GM23248 (cell line): ENCODE measurements around the gene CFAP74. TPM values are rescaled to one million over a fixed set of nuclear protein-coding genes. Genes with fewer than 3 reads are reported as not detected.

Experiments
- DNase-seq: peaks from one replicate; pipeline ENCODE4 v3.0.0-alpha.2; 2015
- H2AFZ ChIP-seq: fragments of 200-600 bp; sonication (generic); 2 replicates; pipeline ENCODE4 v1.6.1; 2016; ENCODE audit warnings: antibody characterized with exemption
- H3F3A ChIP-seq: fragments of 200-600 bp; sonication (generic); 2 replicates; pipeline ENCODE4 v1.6.1; 2016; ENCODE audit warnings: mild to moderate bottlenecking, antibody characterized with exemption, mixed run types; ENCODE audit not compliant: insufficient read depth
- H3K27ac ChIP-seq: fragments of 200-600 bp; sonication (generic); 2 replicates; pipeline ENCODE4 v1.5.1; 2016; ENCODE audit warnings: mild to moderate bottlenecking
- H3K27me3 ChIP-seq: fragments of 200-600 bp; sonication (generic); replicated peaks from 2 replicates; pipeline ENCODE4 v1.6.1; 2016; ENCODE audit warnings: mild to moderate bottlenecking; ENCODE audit not compliant: insufficient read depth
- H3K36me3 ChIP-seq: fragments of 200-600 bp; sonication (generic); 2 replicates; pipeline ENCODE4 v1.6.1; 2016; ENCODE audit warnings: low read depth, mild to moderate bottlenecking
- H3K4me1 ChIP-seq: fragments of 200-600 bp; sonication (generic); 2 replicates; pipeline ENCODE4 v1.6.1; 2016; ENCODE audit warnings: mild to moderate bottlenecking; ENCODE audit not compliant: insufficient read depth
- H3K4me2 ChIP-seq: fragments of 200-600 bp; sonication (generic); one replicate; pipeline ENCODE4 v1.6.1; 2016; ENCODE audit warnings: mild to moderate bottlenecking; ENCODE audit not compliant: unreplicated experiment
- H3K4me3 ChIP-seq: fragments of 200-600 bp; sonication (generic); 2 replicates; pipeline ENCODE4 v1.5.1; 2016; ENCODE audit warnings: mild to moderate bottlenecking
- H3K79me2 ChIP-seq: fragments of 200-600 bp; sonication (generic); 2 replicates; pipeline ENCODE4 v1.6.1; 2016; ENCODE audit warnings: mild to moderate bottlenecking; ENCODE audit not compliant: insufficient read depth
- H3K9ac ChIP-seq: fragments of 200-600 bp; sonication (generic); 2 replicates; pipeline ENCODE4 v1.6.1; 2016; ENCODE audit warnings: mild to moderate bottlenecking
- H3K9me2 ChIP-seq: fragments of 200-600 bp; sonication (generic); 2 replicates; pipeline ENCODE4 v1.6.1; 2016; ENCODE audit warnings: mixed run types, mild to moderate bottlenecking, moderate library complexity; ENCODE audit not compliant: insufficient read depth
- H3K9me3 ChIP-seq: fragments of 200-600 bp; sonication (generic); one replicate; pipeline ENCODE4 v1.6.1; 2017; ENCODE audit warnings: low read depth
- H4K20me1 ChIP-seq: fragments of 200-600 bp; sonication (generic); 2 replicates; pipeline ENCODE4 v1.6.0; 2016; ENCODE audit not compliant: insufficient read depth
- EZH2 ChIP-seq: fragments of 200-600 bp; sonication (generic); IDR thresholded peaks from 2 replicates; pipeline ENCODE4 v1.6.1; 2018; ENCODE audit warnings: antibody characterized with exemption, mild to moderate bottlenecking; ENCODE audit not compliant: insufficient read depth, poor library complexity, severe bottlenecking
- EZH2phosphoT487 ChIP-seq: fragments of 200-600 bp; sonication (generic); IDR thresholded peaks from 2 replicates; pipeline ENCODE4 v1.6.1; 2018; ENCODE audit warnings: antibody characterized with exemption, moderate library complexity, mild to moderate bottlenecking, low read depth; ENCODE audit not compliant: insufficient read depth
- WGBS, 2 experiments: methylation state at CpG; one replicate each; pipeline ENCODE4 v1.1.6; 2015 to 2017; ENCODE audit warnings: low lambda C conversion rate in 2 of 2, low coverage in 1 of 2; ENCODE audit errors: missing lambda C conversion rate in 2 of 2; 5-methylcytosine and 5-hydroxymethylcytosine counted together
- in situ Hi-C: fragments of 300-500 bp; cut with MboI; formaldehyde crosslinking; loops from 2 replicates; pipeline ENCODE4 v1.15.0; 2020
- polyA plus RNA-seq: library from polyadenylated mRNA; unstranded; fragments of >200 nt; fragmentation: Nextera tagmentation; extraction: Ambion mirVana; gene quantifications from 2 replicates; pipeline ENCODE4 v1.2.1, GENCODE V29; 2016
- total RNA-seq: library from RNA; depleted of rRNA; stranded (reverse); fragments of >200 nt; shearing (Covaris generic); gene quantifications from 2 replicates; pipeline ENCODE4 v1.2.3, GENCODE V29; 2014

The CFAP74 gene
- total and polyA plus RNA-seq, 2 experiments from 2014 or later = not detected

DNA sequence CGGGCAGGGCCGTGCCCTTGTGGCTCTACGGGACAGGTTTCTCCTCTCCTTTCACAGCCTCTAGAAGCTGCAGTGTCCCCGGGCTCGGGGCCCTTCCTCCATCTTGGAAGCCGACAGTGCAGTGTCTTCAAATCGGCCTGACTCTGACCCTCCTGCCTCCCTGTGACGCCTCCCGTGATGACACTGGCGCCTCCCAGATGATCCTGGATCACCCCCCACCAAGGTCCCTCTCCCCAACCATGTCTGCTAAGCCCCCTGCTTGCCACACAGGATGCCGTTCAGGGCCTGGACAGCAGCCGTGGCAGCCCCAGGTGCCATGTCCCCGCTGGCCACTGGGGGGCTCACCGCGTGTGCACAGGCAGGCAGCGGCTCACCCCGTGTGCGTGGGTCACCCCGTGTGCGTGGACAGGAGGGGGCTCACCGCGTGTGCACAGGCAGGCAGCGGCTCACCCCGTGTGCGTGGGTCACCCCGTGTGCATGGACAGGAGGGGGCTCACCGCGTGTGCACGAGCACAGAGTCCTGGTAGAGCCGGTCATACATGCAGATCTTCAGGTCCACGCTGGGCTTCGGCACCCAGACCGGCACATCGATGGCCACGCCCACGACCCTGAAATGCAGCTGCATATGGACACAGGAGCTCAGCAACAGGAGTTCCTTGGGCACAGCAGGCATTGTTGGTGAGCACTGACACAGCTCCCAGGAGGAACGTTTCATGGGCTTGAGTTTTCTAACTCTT is 59.6 kb downstream of the CFAP74 start:
- no peaks in the 10 kb centered on the region for H3K79me2 ChIP-seq
- no peaks in the 10 kb centered on the region for H3K4me1 ChIP-seq
- TF ChIP-seq EZH2phosphoT487 = no peak
- no peak for TF ChIP-seq EZH2
- H3K9me2 ChIP-seq = no peaks in the 10 kb centered on the region
- no peak overlapping the region for H3K27ac ChIP-seq
- no peak overlapping the region for H3K4me3 ChIP-seq
- no peak overlapping the region for H3K9ac ChIP-seq
- DNase-seq = peak; percentile 60
- H2AFZ ChIP-seq = no peak overlapping the region; the same call in 1 of the 2 replicates
- H3K4me2 ChIP-seq = peak overlapping the region; percentile 26
- WGBS, 2 experiments = 15 to 16% methylated on average over 33 to 34 of the region's 37 CpGs
- H3K27me3 ChIP-seq = no peaks in the 10 kb centered on the region
- H3F3A ChIP-seq = no peaks in the 10 kb centered on the region
- H4K20me1 ChIP-seq = no peaks in the 10 kb centered on the region
- H3K9me3 ChIP-seq = no peaks in the 10 kb centered on the region
- H3K36me3 ChIP-seq = no peaks in the 10 kb centered on the region
- in situ Hi-C loops = no loop called here

DNA sequence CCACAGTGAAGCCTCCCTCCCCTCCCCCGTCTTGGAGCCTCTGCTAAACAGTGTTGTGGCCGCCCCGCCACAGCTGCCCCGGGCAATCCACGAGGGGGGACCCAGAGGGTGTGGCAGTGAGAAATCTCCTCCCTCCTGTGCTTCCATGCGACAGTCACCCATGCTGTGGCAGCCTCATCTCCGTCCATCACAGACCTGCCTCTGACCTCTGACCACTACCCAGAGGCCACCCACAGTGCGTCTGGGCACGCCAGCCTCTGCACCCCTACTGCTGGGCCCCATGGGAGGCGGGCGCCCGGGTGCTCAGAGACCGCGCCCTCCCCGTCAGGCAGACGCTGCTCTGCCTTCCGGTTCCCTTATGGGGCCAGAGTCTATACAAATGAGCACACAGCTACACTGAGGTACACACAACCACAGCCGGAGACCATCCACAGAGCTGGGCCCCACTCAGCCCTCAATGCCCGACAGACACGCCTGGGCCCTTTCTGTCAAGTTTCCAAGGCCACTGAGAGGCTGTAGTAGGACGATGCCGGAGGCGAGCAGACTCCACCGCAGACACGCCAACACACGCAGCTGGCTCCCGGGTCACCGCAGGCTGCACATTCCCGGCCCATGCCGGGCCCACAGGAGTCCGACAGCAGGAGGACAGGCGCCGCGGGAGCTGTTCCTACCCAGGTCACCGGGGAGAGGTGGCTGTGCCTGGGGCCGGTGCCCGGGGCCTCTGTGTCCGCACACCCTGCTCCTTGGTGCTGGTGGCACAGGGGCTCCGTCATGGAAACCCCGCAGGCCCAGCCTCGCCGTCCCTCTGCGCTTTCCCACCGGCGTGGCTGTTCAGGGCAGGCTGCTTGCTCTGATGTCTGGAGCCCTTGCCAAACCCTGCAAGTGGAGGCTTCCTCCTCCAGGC is 60.6 kb downstream of the CFAP74 start:
- Histone ChIP-seq H3F3A (no peaks in the 10 kb centered on the region), H3K4me3 (no peak overlapping the region), H3K9me2 (no peaks in the 10 kb centered on the region), H4K20me1 (no peaks in the 10 kb centered on the region), H3K9me3 (no peaks in the 10 kb centered on the region), H3K36me3 (no peaks in the 10 kb centered on the region), H3K4me2 (no peak overlapping the region), H3K27me3 (no peaks in the 10 kb centered on the region), H3K27ac (no peak overlapping the region), H3K79me2 (no peaks in the 10 kb centered on the region), H2AFZ (no peak overlapping the region), H3K9ac (no peak overlapping the region), H3K4me1 (no peaks in the 10 kb centered on the region)
- in situ Hi-C loops = no loop called here
- DNase-seq = no peak
- TF ChIP-seq EZH2 = no peak
- TF ChIP-seq EZH2phosphoT487 = no peak
- WGBS, 2 experiments = 58 to 60% methylated on average over 41 to 45 of the region's 45 CpGs

DNA sequence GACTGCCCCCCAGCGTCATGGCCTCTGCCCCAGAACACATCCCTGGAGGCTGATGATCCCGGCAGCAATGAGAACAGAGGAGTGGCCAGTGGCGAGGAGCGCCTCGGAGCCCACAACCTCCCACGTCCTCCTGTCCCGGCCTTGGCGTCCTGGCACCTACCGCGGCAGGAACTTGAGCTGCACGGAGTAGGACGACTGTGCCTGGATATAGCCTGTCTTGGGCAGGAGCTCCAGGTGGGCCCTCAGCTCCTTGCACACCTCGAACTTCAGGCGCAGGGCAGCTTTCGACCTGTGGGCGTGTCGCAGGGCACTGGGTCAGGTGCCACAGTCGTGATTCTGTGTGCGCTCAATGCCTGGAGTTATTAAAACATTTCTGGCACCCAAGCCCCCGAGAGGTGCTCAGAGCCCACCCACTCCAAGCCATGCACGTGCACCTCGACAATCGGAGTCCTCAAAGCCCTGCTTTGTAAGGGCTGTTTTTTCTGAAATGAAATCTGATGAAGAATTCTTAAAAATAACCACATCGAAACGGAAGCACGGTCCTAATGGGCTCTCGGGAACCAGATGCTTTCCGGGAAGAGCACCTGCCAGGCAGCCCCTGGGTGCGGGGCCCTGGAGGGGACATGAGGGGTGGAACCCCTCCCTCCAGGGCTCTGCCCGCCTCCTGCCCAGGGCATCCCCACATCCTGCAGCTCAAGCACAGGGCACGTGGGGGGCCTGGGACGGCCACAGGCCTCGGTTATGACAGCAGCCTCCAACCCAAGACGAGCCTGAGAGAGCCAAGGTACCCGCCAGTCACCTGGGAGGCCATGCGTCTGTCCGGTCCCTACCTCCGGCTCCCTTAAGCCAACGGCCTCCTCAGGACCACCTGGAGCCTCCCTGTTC is 61.5 kb downstream of the CFAP74 start:
- TF ChIP-seq EZH2phosphoT487 (no peak), EZH2 (no peak)
- 63 to 64% methylated on average over 34 to 39 of the region's 39 CpGs for WGBS, 2 experiments
- in situ Hi-C loops = no loop called here

DNA sequence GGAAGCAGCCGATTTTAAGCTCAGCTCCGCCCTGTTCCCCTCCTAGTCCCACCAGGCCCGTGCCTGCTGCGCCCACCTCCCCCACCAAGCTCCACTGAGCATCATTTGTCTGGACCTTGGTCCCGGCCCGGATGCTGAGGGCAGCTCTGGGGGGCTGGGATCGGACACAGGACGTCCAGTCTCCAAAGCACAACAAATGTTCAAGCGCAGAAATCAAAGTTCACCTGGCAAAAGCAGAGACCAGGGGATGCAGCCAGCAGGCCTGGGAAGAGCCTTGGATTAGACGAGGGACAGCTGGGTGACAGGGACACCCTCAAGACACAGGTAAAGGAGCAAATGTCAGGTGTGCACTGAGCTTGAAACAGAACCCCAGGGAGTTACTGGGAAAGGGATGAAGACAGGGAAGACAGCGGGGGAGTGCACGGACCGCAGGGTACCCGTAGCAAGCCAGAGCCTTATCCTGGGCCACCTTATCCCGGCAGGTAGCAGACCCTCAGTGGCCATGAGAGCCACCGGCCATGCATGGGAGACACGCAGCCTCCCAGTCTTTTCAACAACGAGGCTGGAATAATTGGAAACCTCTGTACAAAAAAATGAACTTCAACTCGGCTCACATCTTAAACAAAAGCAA is 62.3 kb downstream of the CFAP74 start:
- TF ChIP-seq EZH2phosphoT487 (no peak), EZH2 (no peak)
- Histone ChIP-seq H3K27me3 (no peaks in the 10 kb centered on the region), H4K20me1 (no peaks in the 10 kb centered on the region), H3K27ac (no peak overlapping the region), H3K9ac (no peak overlapping the region), H2AFZ (no peak overlapping the region), H3K4me1 (no peaks in the 10 kb centered on the region), H3K9me3 (no peaks in the 10 kb centered on the region), H3K36me3 (no peaks in the 10 kb centered on the region), H3K4me2 (no peak overlapping the region), H3K9me2 (no peaks in the 10 kb centered on the region), H3K79me2 (no peaks in the 10 kb centered on the region), H3K4me3 (no peak overlapping the region), H3F3A (no peaks in the 10 kb centered on the region)
- in situ Hi-C loops = no loop called here
- WGBS, 2 experiments = 40 to 48% methylated on average over 19 of the region's 19 CpGs
- DNase-seq = no peak

More for the DNA sequence above, 61.5 kb downstream of the CFAP74 start:
- Histone ChIP-seq H3K79me2 (no peaks in the 10 kb centered on the region), H2AFZ (no peak overlapping the region), H3K9me2 (no peaks in the 10 kb centered on the region), H3K27me3 (no peaks in the 10 kb centered on the region), H3K9me3 (no peaks in the 10 kb centered on the region), H3K36me3 (no peaks in the 10 kb centered on the region), H3K4me2 (no peak overlapping the region), H3F3A (no peaks in the 10 kb centered on the region), H3K4me3 (no peak overlapping the region), H4K20me1 (no peaks in the 10 kb centered on the region), H3K9ac (no peak overlapping the region), H3K4me1 (no peaks in the 10 kb centered on the region), H3K27ac (no peak overlapping the region)
- no peak for DNase-seq
